Endothelial cell of umbilical vein (primary cell): ENCODE data around the gene CCNJL. TPM values are rescaled to one million over a fixed set of nuclear protein-coding genes. Genes with fewer than 3 reads are reported as not detected.

Experiments used
- BruUV-seq: library from RNA; stranded (reverse); fragments of 400-500 nt; replicated peaks from 2 replicates; lab custom pipeline; 2021; lab: Mats Ljungman, UMichigan
- CTCF ChIA-PET: fragments of 300-600, 350-600 bp; sonication (Branson Sonifier 250); formaldehyde crosslinking; loops from one replicate; lab custom pipeline; 2021; ENCODE audit warnings: antibody characterized with exemption, inconsistent platforms; lab: Charles Lee
- POLR2A ChIA-PET: fragments of 300-600, 350-600 bp; sonication (Branson Sonifier 250); formaldehyde crosslinking; loops from one replicate; lab custom pipeline; 2021; ENCODE audit warnings: antibody characterized with exemption, inconsistent platforms; lab: Charles Lee
- DNase-seq: peaks from one replicate; pipeline ENCODE4 v3.0.0-alpha.2; 2011; ENCODE audit warnings: low read depth, low spot score
- FAIRE-seq: peaks from 2 replicates; lab custom pipeline; 2011; peaks lifted over from hg19 to GRCh38; lab: Jason Lieb, UNC
- H2AFZ ChIP-seq: 2 replicates; pipeline ENCODE4 v1.6.0; 2012; ENCODE audit warnings: low read depth, low read length, control low read depth, inconsistent platforms
- H3K27ac ChIP-seq: 2 replicates; pipeline ENCODE4 v1.5.1; 2011; ENCODE audit warnings: low read depth, mild to moderate bottlenecking, control low read depth, low read length, moderate library complexity; ENCODE audit not compliant: insufficient read depth
- H3K27me3 ChIP-seq, 2 experiments: 2 replicates each; pipeline versions ENCODE4 v1.6.0 to v1.6.1; 2011; ENCODE audit warnings: low read length in 2 of 2, mixed read lengths in 1 of 2; ENCODE audit not compliant: control insufficient read depth in 2 of 2, insufficient read depth in 2 of 2
- H3K36me3 ChIP-seq, 2 experiments: 2 replicates in 1 of 2; 3 replicates in 1 of 2; pipeline ENCODE4 v1.5.1; 2011; ENCODE audit warnings: low read length in 2 of 2, mild to moderate bottlenecking in 1 of 2, moderate library complexity in 1 of 2; ENCODE audit not compliant: control insufficient read depth in 2 of 2, insufficient read depth in 2 of 2; ENCODE audit errors: extremely low read depth in 1 of 2
- H3K4me1 ChIP-seq: 3 replicates; pipeline ENCODE4 v1.5.1; 2011; ENCODE audit warnings: mild to moderate bottlenecking, low read length; ENCODE audit not compliant: control insufficient read depth, insufficient read depth; ENCODE audit errors: extremely low read depth
- H3K4me2 ChIP-seq: 2 replicates; pipeline ENCODE4 v1.6.1; 2011; ENCODE audit warnings: low read length, control low read depth, mixed read lengths; ENCODE audit not compliant: insufficient read depth
- H3K4me3 ChIP-seq, 3 experiments: fragments of 200-600 bp in 1 of 3; sonication (generic), shearing (Covaris generic) in 1 of 3; replicated peaks in 1 of 3; 2 replicates each; pipeline ENCODE4 v1.5.1; 2011 to 2016; ENCODE audit warnings: control low read depth in 3 of 3, low read length in 3 of 3, mild to moderate bottlenecking in 2 of 3, inconsistent platforms in 1 of 3, low read depth in 1 of 3, moderate library complexity in 1 of 3; ENCODE audit not compliant: insufficient read depth in 1 of 3
- H3K79me2 ChIP-seq: 2 replicates; pipeline ENCODE4 v1.6.0; 2012; ENCODE audit warnings: low read length, inconsistent platforms; ENCODE audit not compliant: control insufficient read depth, insufficient read depth
- H3K9ac ChIP-seq: replicated peaks from 2 replicates; pipeline ENCODE3; 2011; ENCODE audit warnings: low read length, control low read depth; ENCODE audit not compliant: insufficient read depth; ENCODE audit errors: extremely low read depth
- H3K9me1 ChIP-seq: replicated peaks from 3 replicates; pipeline ENCODE4 v1.6.0; 2011; ENCODE audit warnings: mild to moderate bottlenecking, low read length; ENCODE audit not compliant: control insufficient read depth, insufficient read depth; ENCODE audit errors: extremely low read depth
- H3K9me3 ChIP-seq: replicated peaks from 2 replicates; pipeline ENCODE4 v1.5.1; 2012; ENCODE audit warnings: low read length, inconsistent platforms; ENCODE audit not compliant: control insufficient read depth, insufficient read depth
- H4K20me1 ChIP-seq: replicated peaks from 2 replicates; pipeline ENCODE3; 2011; ENCODE audit warnings: mild to moderate bottlenecking, low read length; ENCODE audit not compliant: control insufficient read depth, insufficient read depth; ENCODE audit errors: extremely low read depth
- EZH2 ChIP-seq: IDR thresholded peaks from 2 replicates; pipeline ENCODE4 v1.6.1; 2012; ENCODE audit warnings: borderline replicate concordance, low read depth, mild to moderate bottlenecking, moderate library complexity, low read length, inconsistent platforms; ENCODE audit not compliant: severe bottlenecking
- FOS ChIP-seq: IDR thresholded peaks from 2 replicates; pipeline ENCODE4 v1.6.1; 2011; ENCODE audit warnings: mild to moderate bottlenecking, low read length, moderate library complexity, borderline replicate concordance; ENCODE audit not compliant: insufficient read depth
- GATA2 ChIP-seq: IDR thresholded peaks from 2 replicates; pipeline ENCODE4 v1.7.0; 2011; ENCODE audit warnings: low read depth, mild to moderate bottlenecking, moderate library complexity, mixed read lengths, low read length; ENCODE audit not compliant: insufficient read length, insufficient read depth
- JUN ChIP-seq: IDR thresholded peaks from 2 replicates; pipeline ENCODE4 v1.6.1; 2011; ENCODE audit warnings: borderline replicate concordance, low read depth; ENCODE audit not compliant: insufficient read length, insufficient read depth
- MYC ChIP-seq: IDR thresholded peaks from one replicate; pipeline ENCODE4 v1.6.1; 2011; ENCODE audit warnings: mild to moderate bottlenecking, low read depth, low read length
- POLR2A ChIP-seq: IDR thresholded peaks from 2 replicates; pipeline ENCODE4 v1.6.1; 2012; ENCODE audit warnings: low read depth, mild to moderate bottlenecking, control low read depth, low read length
- POLR2AphosphoS5 ChIP-seq: IDR thresholded peaks from 2 replicates; pipeline ENCODE4 v1.6.1; 2012; ENCODE audit warnings: low read depth, mild to moderate bottlenecking, control low read depth, low read length, moderate library complexity; ENCODE audit not compliant: insufficient read depth
- dilution Hi-C: fragments of 300-500 bp; cut with MboI; formaldehyde crosslinking; loops from one replicate; pipeline ENCODE4 v1.15.0; 2019; ENCODE audit warnings: low sequenced_read_pairs; ENCODE audit not compliant: extremely low pct_ligation_motif_present
- intact Hi-C: fragments of 100-400 bp; cut with micrococcal nuclease; formaldehyde crosslinking; loops from one replicate; pipeline ENCODE4 v1.10.0; 2022
- polyA plus RNA-seq, 4 experiments: library from polyadenylated mRNA; depleted of rRNA in 3 of 4; stranded (reverse) in 3 of 4; unstranded in 1 of 4; fragments of >200 nt; gene quantifications; 2 replicates each; pipeline versions ENCODE4 v1.2.1 to v1.2.3, GENCODE V29; 2011 to 2012; ENCODE audit warnings: missing spikeins in 1 of 4
- total RNA-seq: library from RNA; stranded (reverse); gene quantifications from 2 replicates; pipeline ENCODE4 v1.2.3, GENCODE V29; 2021
- TF ChIP-seq, protein P1 (sequence below), 2 donors: IDR thresholded peaks; 1 replicate in 1 of 2; 2 replicates in 1 of 2; pipeline ENCODE4 v1.5.1; 2011; ENCODE audit warnings: low read length in 2 of 2, mild to moderate bottlenecking in 2 of 2, moderate library complexity in 2 of 2, control low read depth in 1 of 2, inconsistent platforms in 1 of 2, low read depth in 1 of 2; ENCODE audit not compliant: insufficient read depth in 1 of 2; ENCODE audit errors: extremely low read depth in 1 of 2
- TF ChIP-seq, protein P2 (sequence below): IDR thresholded peaks from 2 replicates; pipeline ENCODE4 v1.6.1; 2011; ENCODE audit not compliant: insufficient read depth, insufficient read length

Gene CCNJL
- total and polyA plus RNA-seq, 2 donors (not counting 3 experiments of a cell fraction or from before 2014, with no cell fraction given), result 20.0 to 21.3 TPM

DNA sequence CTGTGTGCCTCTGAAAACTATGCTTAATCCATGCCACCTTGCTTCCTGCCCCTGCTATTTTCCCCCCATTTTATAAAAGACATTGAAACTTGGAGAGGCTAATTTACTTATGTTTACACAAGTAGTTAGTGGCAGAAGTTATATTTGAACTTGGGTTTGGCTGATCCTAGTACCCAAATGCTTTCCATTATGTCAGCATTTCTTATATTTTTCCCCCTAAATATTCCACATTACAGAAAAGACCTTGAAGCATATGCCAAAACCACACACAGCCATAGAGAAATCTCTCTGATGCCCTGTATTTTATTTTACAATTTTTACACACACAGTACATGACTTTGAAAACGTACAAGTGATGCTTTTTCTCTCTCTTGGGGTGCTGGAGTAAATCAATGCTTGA, 46.9 kb upstream of the CCNJL start:
- H3K4me2 ChIP-seq, result no peak overlapping the region
- ChIA-PET POLR2A (no interaction called here), CTCF (interaction anchor here (1.6 kb wide), 1 partner anchor 337 kb away, joined by 3 read pairs; no protein-coding TSS in a partner anchor)
- no peak for FAIRE-seq
- intact Hi-C loops (no loop called here), dilution Hi-C loops (no loop called here)
- no peaks in the 10 kb centered on the region for H3K4me1 ChIP-seq
- no peak overlapping the region for H2AFZ ChIP-seq
- no peak for DNase-seq
- H3K9me1 ChIP-seq, result no peaks in the 10 kb centered on the region
- H3K9me3 ChIP-seq, result no peaks in the 10 kb centered on the region
- no peaks in the 10 kb centered on the region for H3K36me3 ChIP-seq
- H3K4me3 ChIP-seq, result no peak overlapping the region
- no peaks in the 10 kb centered on the region for H3K79me2 ChIP-seq
- H3K9ac ChIP-seq, result no peak overlapping the region
- H4K20me1 ChIP-seq, result no peaks in the 10 kb centered on the region
- peaks cover 0 to 9% of the 10 kb centered on the region in 2 experiments for H3K27me3 ChIP-seq
- TF ChIP-seq MYC (no peak), GATA2 (no peak), POLR2A (no peak), POLR2AphosphoS5 (no peak), EZH2 (no peak), FOS (no peak), JUN (no peak)
- TF ChIP-seq, protein P1, sequence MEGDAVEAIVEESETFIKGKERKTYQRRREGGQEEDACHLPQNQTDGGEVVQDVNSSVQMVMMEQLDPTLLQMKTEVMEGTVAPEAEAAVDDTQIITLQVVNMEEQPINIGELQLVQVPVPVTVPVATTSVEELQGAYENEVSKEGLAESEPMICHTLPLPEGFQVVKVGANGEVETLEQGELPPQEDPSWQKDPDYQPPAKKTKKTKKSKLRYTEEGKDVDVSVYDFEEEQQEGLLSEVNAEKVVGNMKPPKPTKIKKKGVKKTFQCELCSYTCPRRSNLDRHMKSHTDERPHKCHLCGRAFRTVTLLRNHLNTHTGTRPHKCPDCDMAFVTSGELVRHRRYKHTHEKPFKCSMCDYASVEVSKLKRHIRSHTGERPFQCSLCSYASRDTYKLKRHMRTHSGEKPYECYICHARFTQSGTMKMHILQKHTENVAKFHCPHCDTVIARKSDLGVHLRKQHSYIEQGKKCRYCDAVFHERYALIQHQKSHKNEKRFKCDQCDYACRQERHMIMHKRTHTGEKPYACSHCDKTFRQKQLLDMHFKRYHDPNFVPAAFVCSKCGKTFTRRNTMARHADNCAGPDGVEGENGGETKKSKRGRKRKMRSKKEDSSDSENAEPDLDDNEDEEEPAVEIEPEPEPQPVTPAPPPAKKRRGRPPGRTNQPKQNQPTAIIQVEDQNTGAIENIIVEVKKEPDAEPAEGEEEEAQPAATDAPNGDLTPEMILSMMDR (IDR thresholded peaks at IDR 0.05; ENCODE audit: extremely low read depth in 1 of 2, insufficient read depth in 1 of 2, low read depth in 1 of 2, low read length in 2 of 2), result no peak
- TF ChIP-seq, protein P2, sequence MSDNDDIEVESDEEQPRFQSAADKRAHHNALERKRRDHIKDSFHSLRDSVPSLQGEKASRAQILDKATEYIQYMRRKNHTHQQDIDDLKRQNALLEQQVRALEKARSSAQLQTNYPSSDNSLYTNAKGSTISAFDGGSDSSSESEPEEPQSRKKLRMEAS, result no peak
- H3K27ac ChIP-seq, result no peak overlapping the region
- no TSS peak for BruUV-seq
